Right lung (tissue), 5 donors: ENCODE results near the gene HNRNPA3. TPM values are rescaled to one million over a fixed set of nuclear protein-coding genes. Genes with fewer than 3 reads are reported as not detected.

Experiments used
- DNase-seq, 2 donors: peaks; one replicate each; pipeline ENCODE4 v3.0.0-alpha.2; 2013
- polyA plus RNA-seq, 5 donors: library from polyadenylated mRNA; unstranded; fragments of 120-200 nt; gene quantifications; one replicate each; pipeline versions ENCODE4 v1.2.1 to v1.2.3, GENCODE V29; 2013; ENCODE audit warnings: inconsistent platforms in 1 of 5, low replicate concordance in 1 of 5; ENCODE audit not compliant: insufficient read length in 5 of 5, insufficient read depth in 1 of 5

The HNRNPA3 gene
- polyA plus RNA-seq, 5 donors, result 503 to 610 (median 584) TPM

DNA sequence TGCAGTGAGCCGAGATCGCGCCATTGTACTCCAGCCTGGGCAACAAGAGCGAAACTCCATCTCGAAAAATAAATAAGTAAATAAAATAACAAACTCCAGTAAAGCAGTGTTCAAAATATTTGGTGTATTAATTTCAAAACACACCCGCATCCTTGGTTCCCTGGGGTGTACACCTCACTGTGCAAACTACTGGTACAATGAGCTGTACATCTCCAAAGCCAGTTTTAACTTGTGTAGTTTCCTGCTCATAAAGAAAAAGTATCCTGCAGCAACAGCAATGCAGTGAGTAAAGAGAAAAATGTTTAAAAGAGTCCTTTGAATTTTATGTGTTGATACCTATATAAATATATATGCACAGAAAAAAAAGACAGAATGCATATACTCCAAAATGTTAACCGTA is 56.3 kb downstream of the HNRNPA3 start:
- no peak for DNase-seq

DNA sequence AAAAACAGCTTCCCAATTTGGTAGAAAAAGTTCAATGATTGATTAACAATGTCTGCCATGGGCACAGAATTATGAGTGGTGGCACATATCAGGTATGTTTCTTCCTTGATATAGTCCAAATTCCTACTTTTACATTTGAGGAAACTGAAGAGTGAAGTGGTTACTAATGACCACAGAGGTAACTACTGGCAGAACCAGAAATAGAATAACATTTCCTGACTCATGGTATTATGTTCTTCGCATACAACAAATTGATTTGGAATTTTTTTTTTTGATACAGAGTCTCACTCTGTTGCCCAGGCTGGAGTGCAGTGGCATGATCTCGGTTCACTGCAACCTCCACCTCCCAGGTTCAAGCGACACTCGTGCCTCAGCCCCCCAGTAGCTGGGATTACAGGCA is 57.9 kb downstream of the HNRNPA3 start:
- no peak for DNase-seq

DNA sequence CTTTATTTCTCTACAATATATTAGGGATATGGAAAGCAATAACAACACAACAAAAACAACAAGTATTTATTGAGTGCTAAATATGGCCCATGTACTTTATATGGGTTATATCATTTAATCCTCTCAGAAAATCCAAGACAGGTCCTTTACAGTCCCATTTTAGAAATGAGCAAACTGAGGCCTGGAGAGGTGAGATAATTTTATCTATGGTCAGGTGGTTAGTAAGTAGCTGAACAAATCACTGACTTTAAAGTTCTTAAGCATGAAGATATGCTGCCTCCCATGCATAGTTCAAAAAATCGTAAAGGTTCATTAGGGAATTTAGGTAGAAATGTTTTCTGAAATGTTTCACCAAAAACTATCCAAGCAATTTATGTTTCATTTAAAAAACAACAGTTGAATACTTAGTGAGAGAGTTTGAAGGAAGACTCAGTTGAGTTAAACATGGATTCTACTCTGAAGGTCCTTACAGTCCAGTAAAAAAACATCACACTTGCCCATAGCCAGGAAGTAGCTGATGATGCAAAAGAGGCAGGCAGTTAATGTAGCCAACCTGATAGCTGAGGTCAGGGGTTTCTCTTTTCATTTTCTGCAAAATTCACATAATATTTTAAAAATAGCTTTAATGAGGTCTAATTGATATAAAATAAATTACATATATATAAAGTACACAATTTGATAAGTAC is 59.5 kb downstream of the HNRNPA3 start:
- no peak for DNase-seq

DNA sequence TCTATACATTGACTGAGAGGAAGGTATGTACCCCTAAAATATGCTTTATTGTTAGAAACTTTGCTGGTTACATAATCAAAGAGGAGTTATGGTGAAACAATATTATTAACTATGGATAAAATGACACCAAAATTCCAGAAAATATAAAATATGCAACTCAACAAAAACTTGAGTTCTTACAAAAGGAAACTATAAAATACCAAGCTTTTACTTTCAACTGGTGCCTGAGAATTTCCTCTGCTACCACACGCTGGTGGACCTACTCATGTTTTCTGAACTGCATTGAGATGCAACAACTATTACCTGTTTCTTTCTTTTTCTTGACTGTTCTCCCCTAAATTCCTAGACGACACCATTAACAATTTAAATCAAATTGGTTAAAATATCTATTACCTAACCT is 60.2 kb downstream of the HNRNPA3 start:
- DNase-seq, result no peak

DNA sequence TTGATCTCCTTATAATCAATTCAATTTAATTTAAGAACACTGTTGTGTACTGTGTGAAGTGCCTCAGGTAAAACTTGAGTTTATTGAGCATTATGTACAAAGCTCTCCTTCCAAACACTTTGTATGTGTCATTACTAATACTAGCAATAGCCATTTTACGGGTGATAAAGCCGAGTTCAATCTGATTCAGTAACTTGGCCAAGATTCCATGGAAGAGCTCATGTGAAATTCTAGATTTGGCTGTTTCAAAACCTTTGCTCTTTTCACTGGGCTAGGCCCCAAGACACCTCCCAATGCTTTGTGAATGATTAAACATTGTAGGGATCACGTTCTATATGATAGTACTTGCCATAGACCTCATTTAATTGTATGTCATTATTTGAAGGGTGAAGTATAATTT is 60.8 kb downstream of the HNRNPA3 start:
- DNase-seq, result no peak

Other genes starting within 250 kb of the HNRNPA3 start
- 10 to 100 TPM; 65.7 to 95.0 (median 85.3) TPM for gene NFE2L2, start 51.9 kb downstream of the HNRNPA3 start, polyA plus RNA-seq
- gene AGPS, start 180.0 kb downstream of the HNRNPA3 start, polyA plus RNA-seq, result 10 to 100 TPM; 20.0 to 34.9 (median 28.8) TPM